ENCODE results near the gene IL24. TPM values are rescaled to one million over a fixed set of nuclear protein-coding genes. Genes with fewer than 3 reads are reported as not detected.

Gene IL24
- total RNA-seq, 4 donors from 2014 or later: not detected

GRCh38 chr1:206953126-206953525 lies 55.9 kb downstream of the IL24 start:
- WGBS, 2 donors: 33 to 54% methylated on average over 1 to 3 of the region's 3 CpGs
- H3K36me3 ChIP-seq: no peaks in the 10 kb centered on the region
- H3K27me3 ChIP-seq: no peaks in the 10 kb centered on the region
- intact Hi-C loops (cut with DNase I): no loop called here
- no peaks in the 10 kb centered on the region for H3K9me3 ChIP-seq
- H3K27ac ChIP-seq: peak overlapping the region; percentile 71 to 88 (median 84)
- no peak for DNase-seq
- H3K4me3 ChIP-seq: no peak overlapping the region
- TF ChIP-seq POLR2A (IDR thresholded peaks at IDR 0.05): no peak
- no peak for TF ChIP-seq CTCF (IDR thresholded peaks at IDR 0.05)
- peaks cover 30 to 52% (median 39%) of the 10 kb centered on the region in 3 donors for H3K4me1 ChIP-seq

- Histone ChIP-seq H3K9me3 (no peaks in the 10 kb centered on the region), H3K27ac (peak overlapping the region; percentile 71 to 88 (median 84)), H3K27me3 (no peaks in the 10 kb centered on the region), H3K4me1 (peaks cover 30 to 52% (median 39%) of the 10 kb centered on the region in 3 donors), H3K36me3 (no peaks in the 10 kb centered on the region), H3K4me3 (no peak overlapping the region)
- 90% methylated on average over 2 of the region's 2 CpGs; no CpG with 5 or more reads in 1 of the 2 donors for WGBS, 2 donors
- TF ChIP-seq CTCF (IDR thresholded peaks at IDR 0.05): no peak
- no peak for TF ChIP-seq POLR2A (IDR thresholded peaks at IDR 0.05)
- no peak for DNase-seq
- intact Hi-C loops (cut with DNase I): no loop called here
These were observed 56.4 kb downstream of the IL24 start for GRCh38 chr1:206953626-206954025.

Other genes with a start within 250 kb of the IL24 start
- 10 to 100 TPM; 37.8 to 50.7 (median 43.2) TPM for gene MAPKAPK2, start 212.5 kb upstream of the IL24 start, total RNA-seq
- gene IL19, start 126.7 kb upstream of the IL24 start, total RNA-seq: 10 to 100 TPM in 2 of 4 donors, under 1 TPM in 1, not detected in 1; 0.23 to 16.8 (median 16.3) TPM
- gene IL10, start 124.9 kb upstream of the IL24 start, total RNA-seq: 1 to 10 TPM in 2 of 4 donors, under 1 TPM in 1, not detected in 1; 0.70 to 2.5 (median 1.5) TPM
- gene IL20, start 31.8 kb upstream of the IL24 start, total RNA-seq: 1 to 10 TPM in 1 of 4 donors, not detected in 3; 1.1 TPM
- 1 to 10 TPM in 1 of 4 donors, under 1 TPM in 2, not detected in 1; 0.88 to 4.2 (median 1.00) TPM for gene FCMR, start 24.5 kb downstream of the IL24 start, total RNA-seq
- 100 to 1,000 TPM in 1 of 4 donors, 1 to 10 TPM in 1, under 1 TPM in 1, not detected in 1; 0.99 to 144 (median 1.1) TPM for gene PIGR, start 49.0 kb downstream of the IL24 start, total RNA-seq
- gene FCAMR, start 73.0 kb downstream of the IL24 start, total RNA-seq: not detected
- 100 to 1,000 TPM in 1 of 4 donors, 10 to 100 TPM in 3; 52.8 to 173 (median 86.4) TPM for gene C1orf116, start 135.3 kb downstream of the IL24 start, total RNA-seq
- gene YOD1, start 153.8 kb downstream of the IL24 start, total RNA-seq: 10 to 100 TPM in 3 of 4 donors, 1 to 10 TPM in 1; 9.6 to 32.0 (median 22.9) TPM
- 10 to 100 TPM in 3 of 4 donors, 1 to 10 TPM in 1; 9.4 to 28.7 (median 12.3) TPM for gene PFKFB2, start 155.8 kb downstream of the IL24 start, total RNA-seq
- gene C4BPB, start 191.4 kb downstream of the IL24 start, total RNA-seq: under 1 TPM in 1 of 4 donors, not detected in 3; 0.38 TPM
- gene C4BPA, start 206.8 kb downstream of the IL24 start, total RNA-seq: under 1 TPM in 1 of 4 donors, not detected in 3; 0.67 TPM